ENCODE measurements around the gene RHOJ. TPM values are rescaled to one million over a fixed set of nuclear protein-coding genes. Genes with fewer than 3 reads are reported as not detected.

RHOJ gene
- total and polyA plus RNA-seq, 2 donors (not counting 1 experiment from before 2014, with no cell fraction given): not detected

DNA sequence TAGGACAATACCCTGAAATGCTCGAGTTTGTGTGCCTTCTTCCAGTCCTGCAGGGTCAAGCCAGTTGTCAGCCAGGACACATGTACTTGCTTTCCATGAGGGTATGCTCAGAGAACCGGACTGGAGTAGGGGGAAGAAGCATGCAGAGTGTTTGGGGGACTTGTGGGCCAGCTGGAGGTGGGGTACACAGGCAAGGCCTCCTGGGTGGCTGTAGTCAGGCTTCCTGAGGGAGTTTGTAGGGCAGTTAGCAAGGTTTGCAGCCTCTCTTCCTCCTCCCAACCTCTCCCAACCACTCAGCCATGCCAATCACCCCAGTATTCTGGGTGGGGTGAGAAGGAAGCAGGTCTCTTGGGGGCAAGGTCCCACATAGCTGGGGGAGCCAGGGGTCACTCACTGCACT lies 47.0 kb upstream of the RHOJ start:
- no peak overlapping the region for H3K4me3 Mint-ChIP-seq
- no peaks in the 10 kb centered on the region for H4K20me1 ChIP-seq (ENCODE audit: control insufficient read depth, insufficient read depth, low read length, poor library complexity, severe bottlenecking)
- CTCF ChIA-PET: no interaction called here

DNA sequence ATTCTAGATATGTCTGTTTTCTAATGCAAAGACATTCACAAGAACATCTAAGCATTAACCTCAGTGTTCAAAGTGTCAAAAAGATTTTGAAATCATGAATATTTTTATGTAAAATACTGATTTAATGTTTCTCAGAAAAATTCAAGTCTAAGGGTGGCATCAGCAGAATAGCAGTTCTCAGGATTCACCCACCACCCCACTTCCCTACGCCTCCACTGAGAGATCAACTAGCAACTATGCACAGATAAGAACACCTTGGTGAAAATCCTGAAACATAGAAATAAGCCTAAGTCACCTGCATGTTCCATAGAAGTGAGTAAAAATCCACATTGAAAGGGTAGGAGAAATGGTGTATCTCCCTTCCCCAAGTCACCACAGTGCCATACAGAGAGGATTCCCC lies 40.9 kb upstream of the RHOJ start:
- H4K20me1 ChIP-seq (ENCODE audit: control insufficient read depth, insufficient read depth, low read length, poor library complexity, severe bottlenecking): no peaks in the 10 kb centered on the region
- no peaks in the 10 kb centered on the region for H3K27me3 ChIP-seq (replicated peaks in 1 of 4; ENCODE audit: control extremely low read depth in 1 of 4, control insufficient read depth in 3 of 4, insufficient read depth in 4 of 4, low read length in 3 of 4)
- no peak overlapping the region for H3K4me2 ChIP-seq (replicated peaks; ENCODE audit: low read depth, low read length, poor library complexity, severe bottlenecking)
- no peak overlapping the region for H2AFZ ChIP-seq (ENCODE audit: insufficient read depth, low read depth, low read length, poor library complexity, severe bottlenecking)
- H3K79me2 ChIP-seq (ENCODE audit: control insufficient read depth, insufficient read depth, low read length): no peaks in the 10 kb centered on the region
- DNase-seq: no peak
- H3K9me3 Mint-ChIP-seq (ENCODE audit: insufficient read depth): no peaks in the 10 kb centered on the region
- no peak overlapping the region for H3K9ac ChIP-seq (ENCODE audit: low read length)
- intact Hi-C loops (cut with micrococcal nuclease): no loop called here
- H3K27ac ChIP-seq (ENCODE audit: low read length in 2 of 2): no peak overlapping the region
- WGBS (ENCODE audit: insufficient coverage): no CpG with 5 or more reads among the region's 1 CpG
- H3K27ac Mint-ChIP-seq: no peak overlapping the region
- no peaks in the 10 kb centered on the region for H3K4me1 ChIP-seq (ENCODE audit: control insufficient read depth in 2 of 2, insufficient read depth in 2 of 2, low read length in 2 of 2)
- ChIA-PET CTCF (no interaction called here), POLR2A (no interaction called here)
- no peaks in the 10 kb centered on the region for H3K36me3 ChIP-seq (replicated peaks in 1 of 2; ENCODE audit: control extremely low read depth in 1 of 2, control insufficient read depth in 1 of 2, extremely low read depth in 1 of 2, insufficient read depth in 2 of 2, low read length in 1 of 2)
- TF ChIP-seq, protein P1, sequence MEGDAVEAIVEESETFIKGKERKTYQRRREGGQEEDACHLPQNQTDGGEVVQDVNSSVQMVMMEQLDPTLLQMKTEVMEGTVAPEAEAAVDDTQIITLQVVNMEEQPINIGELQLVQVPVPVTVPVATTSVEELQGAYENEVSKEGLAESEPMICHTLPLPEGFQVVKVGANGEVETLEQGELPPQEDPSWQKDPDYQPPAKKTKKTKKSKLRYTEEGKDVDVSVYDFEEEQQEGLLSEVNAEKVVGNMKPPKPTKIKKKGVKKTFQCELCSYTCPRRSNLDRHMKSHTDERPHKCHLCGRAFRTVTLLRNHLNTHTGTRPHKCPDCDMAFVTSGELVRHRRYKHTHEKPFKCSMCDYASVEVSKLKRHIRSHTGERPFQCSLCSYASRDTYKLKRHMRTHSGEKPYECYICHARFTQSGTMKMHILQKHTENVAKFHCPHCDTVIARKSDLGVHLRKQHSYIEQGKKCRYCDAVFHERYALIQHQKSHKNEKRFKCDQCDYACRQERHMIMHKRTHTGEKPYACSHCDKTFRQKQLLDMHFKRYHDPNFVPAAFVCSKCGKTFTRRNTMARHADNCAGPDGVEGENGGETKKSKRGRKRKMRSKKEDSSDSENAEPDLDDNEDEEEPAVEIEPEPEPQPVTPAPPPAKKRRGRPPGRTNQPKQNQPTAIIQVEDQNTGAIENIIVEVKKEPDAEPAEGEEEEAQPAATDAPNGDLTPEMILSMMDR (IDR thresholded peaks at IDR 0.05): no peak
- no peak for TF ChIP-seq EZH2 (IDR thresholded peaks at IDR 0.05; ENCODE audit: borderline replicate concordance, insufficient read depth, low read depth, low read length, poor library complexity, severe bottlenecking)
- no peak overlapping the region for H3K4me3 Mint-ChIP-seq
- H3K4me3 ChIP-seq (ENCODE audit: control extremely low read depth in 1 of 5, extremely low read depth in 1 of 5, insufficient read depth in 1 of 5, low read depth in 2 of 5, low read length in 4 of 5): no peak overlapping the region
- no peaks in the 10 kb centered on the region for H3K27me3 Mint-ChIP-seq
- peaks cover 0 to 7% (median 2%) of the 10 kb centered on the region in 3 donors for H3K9me3 ChIP-seq (ENCODE audit: control extremely low read depth in 1 of 3, control insufficient read depth in 2 of 3, insufficient read depth in 1 of 3, low read length in 2 of 3)
- H3K4me1 Mint-ChIP-seq: no peaks in the 10 kb centered on the region
- ATAC-seq (ENCODE audit: low read depth): no peak

More for the DNA sequence above, 47.0 kb upstream of the RHOJ start:
- H3K79me2 ChIP-seq (ENCODE audit: control insufficient read depth, insufficient read depth, low read length): no peaks in the 10 kb centered on the region
- Mint-ChIP-seq H3K9me3 (ENCODE audit: insufficient read depth) (no peaks in the 10 kb centered on the region), H3K4me1 (no peaks in the 10 kb centered on the region), H3K27ac (no peak overlapping the region), H3K27me3 (no peaks in the 10 kb centered on the region)
- no peaks in the 10 kb centered on the region for H3K9me3 ChIP-seq (ENCODE audit: control extremely low read depth in 1 of 3, control insufficient read depth in 2 of 3, insufficient read depth in 1 of 3, low read length in 2 of 3)
- H3K4me1 ChIP-seq (ENCODE audit: control insufficient read depth in 2 of 2, insufficient read depth in 2 of 2, low read length in 2 of 2): no peaks in the 10 kb centered on the region
- H3K9ac ChIP-seq (ENCODE audit: low read length): no peak overlapping the region
- intact Hi-C loops (cut with micrococcal nuclease): no loop called here
- POLR2A ChIA-PET: no interaction called here
- no peaks in the 10 kb centered on the region for H3K36me3 ChIP-seq (replicated peaks in 1 of 2; ENCODE audit: control extremely low read depth in 1 of 2, control insufficient read depth in 1 of 2, extremely low read depth in 1 of 2, insufficient read depth in 2 of 2, low read length in 1 of 2)
- H3K4me2 ChIP-seq (replicated peaks; ENCODE audit: low read depth, low read length, poor library complexity, severe bottlenecking): no peak overlapping the region
- no peak for DNase-seq
- no peak overlapping the region for H3K27ac ChIP-seq (ENCODE audit: low read length in 2 of 2)
- 75% methylated on average over 2 of the region's 2 CpGs for WGBS (ENCODE audit: insufficient coverage)
- no peaks in the 10 kb centered on the region for H3K27me3 ChIP-seq (replicated peaks in 1 of 4; ENCODE audit: control extremely low read depth in 1 of 4, control insufficient read depth in 3 of 4, insufficient read depth in 4 of 4, low read length in 3 of 4)
- no peak for ATAC-seq (ENCODE audit: low read depth)
- TF ChIP-seq EZH2 (IDR thresholded peaks at IDR 0.05; ENCODE audit: borderline replicate concordance, insufficient read depth, low read depth, low read length, poor library complexity, severe bottlenecking): no peak
- TF ChIP-seq, protein P1 (IDR thresholded peaks at IDR 0.05): no peak
- H2AFZ ChIP-seq (ENCODE audit: insufficient read depth, low read depth, low read length, poor library complexity, severe bottlenecking): no peak overlapping the region
- H3K4me3 ChIP-seq (ENCODE audit: control extremely low read depth in 1 of 5, extremely low read depth in 1 of 5, insufficient read depth in 1 of 5, low read depth in 2 of 5, low read length in 4 of 5): no peak overlapping the region
